ENCODE measurements around the gene RNF144B.

DNA sequence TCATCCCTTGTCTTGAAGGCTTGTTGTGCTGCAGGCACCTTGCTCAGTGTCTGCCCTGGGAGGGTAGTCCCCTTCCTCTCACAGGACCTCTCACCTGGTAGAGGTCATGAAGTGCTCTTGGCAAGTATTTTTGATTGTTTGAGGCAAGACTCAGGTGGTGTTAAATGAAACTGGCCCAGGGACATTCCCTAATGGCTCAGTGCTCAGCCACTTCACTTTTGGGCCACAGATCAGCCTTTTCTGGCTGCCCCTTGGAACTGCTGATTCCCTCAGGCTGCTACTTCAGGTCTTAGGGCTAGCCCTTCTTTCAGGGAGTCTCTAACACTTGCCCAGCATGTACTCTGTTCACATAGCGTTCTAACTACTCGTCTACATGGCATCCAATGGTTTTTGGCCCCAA, 111.3 kb downstream of the RNF144B start:
- TF ChIP-seq CTCF (conservative IDR thresholded peaks at IDR 0.05 in 1 of 2, IDR thresholded peaks at IDR 0.05 in 1 of 2; ENCODE audit: low read depth in 1 of 2, low read length in 2 of 2) (no peak), EZH2 (IDR thresholded peaks at IDR 0.05; ENCODE audit: low read length, missing control alignments) (no peak)

All from fibroblast of lung (primary cell).